ENCODE data around the gene GLG1. TPM values are rescaled to one million over a fixed set of nuclear protein-coding genes. Genes with fewer than 3 reads are reported as not detected.

The GLG1 gene
- total RNA-seq, 2 donors from 2014 or later: 102 to 123 TPM

- peaks cover 31% of the 10 kb centered on the region for H3K36me3 ChIP-seq
Measured at GRCh38 chr16:74622005-74622404, 15.1 kb upstream of the GLG1 start.

GRCh38 chr16:74617206-74617788 lies 10.4 kb upstream of the GLG1 start:
- Histone ChIP-seq H3K4me3 (no peak overlapping the region), H3K27ac (no peak overlapping the region), H3K36me3 (peaks cover 4% of the 10 kb centered on the region), H3K4me1 (no peaks in the 10 kb centered on the region), H3K9me3 (no peaks in the 10 kb centered on the region), H3K27me3 (no peaks in the 10 kb centered on the region)
- no peak for TF ChIP-seq CTCF (IDR thresholded peaks at IDR 0.05)
- DNase-seq (ENCODE audit: low spot score): no peak

More at GRCh38 chr16:74622005-74622404, 15.1 kb upstream of the GLG1 start:
- Histone ChIP-seq H3K27me3 (no peaks in the 10 kb centered on the region), H3K9me3 (no peaks in the 10 kb centered on the region), H3K4me1 (peaks cover 0 to under 1% of the 10 kb centered on the region in 2 donors), H3K4me3 (no peak overlapping the region), H3K27ac (no peak overlapping the region)
- DNase-seq (ENCODE audit: low spot score): no peak
- TF ChIP-seq CTCF (IDR thresholded peaks at IDR 0.05): no peak

DNA sequence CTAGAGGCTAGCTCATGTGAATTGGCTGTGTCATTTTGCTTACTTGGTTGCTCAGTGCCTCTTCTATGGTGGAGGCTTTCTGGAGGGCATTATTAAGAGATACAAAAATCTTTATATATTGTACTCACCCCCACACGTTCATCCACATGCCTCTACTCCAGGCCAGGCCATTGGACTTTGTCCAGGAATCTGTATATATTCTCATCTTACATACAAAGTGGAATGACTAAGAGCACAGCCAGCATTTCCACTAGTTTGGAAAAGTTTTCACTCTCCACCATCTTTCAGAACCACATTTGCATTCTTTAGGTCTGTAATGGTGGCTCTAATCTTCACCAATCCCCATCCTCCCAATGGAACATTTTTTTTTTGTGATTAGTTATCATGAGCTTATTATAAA lies 4.8 kb upstream of the GLG1 start:
- no peaks in the 10 kb centered on the region for H3K36me3 ChIP-seq
- H3K27ac ChIP-seq: no peak overlapping the region
- H3K4me1 ChIP-seq: no peaks in the 10 kb centered on the region
- no peak for DNase-seq (ENCODE audit: low spot score)
- H3K9me3 ChIP-seq: no peaks in the 10 kb centered on the region
- no peak overlapping the region for H3K4me3 ChIP-seq
- no peak for TF ChIP-seq CTCF (IDR thresholded peaks at IDR 0.05)
- no peaks in the 10 kb centered on the region for H3K27me3 ChIP-seq

DNA sequence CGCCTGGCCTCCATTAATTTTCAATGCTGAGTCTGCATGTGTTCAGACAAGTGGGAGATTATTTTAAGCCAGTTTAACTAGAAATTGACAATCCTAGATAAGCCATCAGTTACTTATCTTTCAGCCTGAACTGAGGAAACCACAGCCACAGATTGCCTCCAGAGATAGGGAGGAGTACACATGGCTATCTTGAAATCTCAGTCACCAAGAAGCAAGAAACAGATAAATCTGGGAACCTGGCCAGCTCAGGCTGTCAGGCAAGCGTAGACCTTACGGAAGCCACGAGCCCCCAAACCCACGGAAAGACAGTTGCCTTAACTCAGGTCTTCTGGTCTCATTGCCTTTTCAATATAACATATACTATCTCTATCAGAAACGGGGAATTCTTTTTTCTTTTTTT lies 2.0 kb upstream of the GLG1 start:
- DNase-seq (ENCODE audit: low spot score): no peak
- H3K4me3 ChIP-seq: no peak overlapping the region
- no peaks in the 10 kb centered on the region for H3K9me3 ChIP-seq
- TF ChIP-seq CTCF (IDR thresholded peaks at IDR 0.05): no peak
- peaks cover 0 to 21% of the 10 kb centered on the region in 2 donors for H3K4me1 ChIP-seq
- H3K27ac ChIP-seq: no peak overlapping the region
- no peaks in the 10 kb centered on the region for H3K27me3 ChIP-seq
- H3K36me3 ChIP-seq: no peaks in the 10 kb centered on the region

DNA sequence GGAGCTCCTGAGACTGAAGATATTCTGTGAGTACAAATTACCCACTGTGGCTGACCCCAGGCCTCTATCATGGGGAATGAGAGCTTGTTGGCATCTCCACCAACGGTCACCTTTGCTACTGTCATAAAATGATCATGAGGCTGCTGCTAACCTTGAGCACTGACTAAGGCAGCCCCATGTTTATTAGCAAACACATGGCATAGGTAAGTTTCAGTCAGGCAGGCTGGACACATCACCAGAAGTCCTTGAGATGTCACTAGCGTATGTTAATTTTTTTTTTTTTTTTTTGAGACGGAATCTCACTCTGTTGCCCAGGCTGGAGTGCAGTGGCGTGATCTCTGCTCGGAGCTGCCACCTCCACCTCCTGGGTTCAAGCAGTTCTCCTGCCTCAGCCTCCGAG lies 1.5 kb upstream of the GLG1 start:
- H3K27me3 ChIP-seq: no peaks in the 10 kb centered on the region
- DNase-seq (ENCODE audit: low spot score): no peak
- H3K27ac ChIP-seq: no peak overlapping the region

More for the DNA sequence above, 1.5 kb upstream of the GLG1 start:
- Histone ChIP-seq H3K36me3 (no peaks in the 10 kb centered on the region), H3K4me3 (no peak overlapping the region), H3K9me3 (no peaks in the 10 kb centered on the region), H3K4me1 (peaks cover 0 to 27% of the 10 kb centered on the region in 2 donors)
- no peak for TF ChIP-seq CTCF (IDR thresholded peaks at IDR 0.05)
